Measurements from ENCODE around the gene PRKCA.

The PRKCA gene

DNA sequence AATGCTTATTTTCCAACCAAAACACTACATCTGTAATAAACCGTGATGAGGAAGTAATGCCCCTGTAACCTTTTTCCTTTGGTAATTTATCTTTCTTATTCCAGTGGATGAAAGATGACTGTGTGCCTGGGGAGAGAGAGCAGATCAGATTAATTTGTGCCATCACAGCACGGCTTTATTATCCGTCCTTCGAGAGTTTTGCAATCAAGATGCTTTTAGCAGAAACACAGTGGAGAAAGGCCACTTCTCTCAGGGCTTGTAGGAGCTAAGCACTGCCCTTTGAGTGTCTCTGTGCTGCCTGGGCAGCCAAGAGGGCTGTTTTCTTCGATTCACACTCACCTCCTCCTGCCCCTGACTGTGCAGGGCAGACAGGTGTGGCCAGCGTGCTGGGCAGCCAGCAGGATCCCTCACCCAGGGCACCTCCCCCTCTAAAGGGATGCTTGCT, 190.2 kb downstream of the PRKCA start:
- DNase-seq: peak; percentile 76

DNA sequence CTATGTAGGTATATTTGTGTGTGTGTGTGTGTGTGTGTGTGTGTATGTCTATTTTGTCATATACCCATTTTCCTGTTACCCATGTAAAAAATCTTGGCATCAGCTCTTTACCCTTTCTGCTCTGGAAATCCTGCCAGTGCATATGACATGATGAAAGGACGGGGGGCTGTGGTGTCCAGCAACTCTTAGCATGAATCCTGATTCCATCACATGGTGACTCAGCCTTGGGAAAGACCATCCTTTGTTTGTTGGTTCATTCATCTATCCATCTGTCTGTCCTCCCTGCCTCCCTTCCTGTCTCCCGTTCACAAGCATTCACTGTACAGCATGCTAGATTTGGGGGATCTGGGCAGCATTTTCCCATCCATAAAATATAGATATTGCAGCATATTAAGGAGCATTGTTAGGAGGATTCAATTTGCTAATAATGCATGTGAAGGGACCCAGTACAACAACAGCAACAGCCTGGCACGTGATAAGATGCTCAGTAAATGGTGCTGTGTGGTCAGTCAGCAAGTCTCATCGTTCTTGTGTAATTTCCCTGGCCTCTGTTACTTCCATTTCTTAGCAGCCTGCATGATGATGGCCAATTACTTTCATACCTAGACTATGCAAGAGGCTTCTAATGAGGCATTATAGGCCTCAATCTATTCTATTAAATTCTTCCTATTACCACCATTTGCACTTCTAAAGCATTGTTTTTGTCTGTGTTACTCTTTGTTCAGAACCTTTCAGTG, 191.0 kb downstream of the PRKCA start:
- peak; percentile 46 for DNase-seq

GRCh38 chr17:66494023-66494803, 191.8 kb downstream of the PRKCA start:
- DNase-seq: peak; percentile 71

- DNase-seq: no peak
Measured at GRCh38 chr17:66495035-66495434, 192.6 kb downstream of the PRKCA start.

GRCh38 chr17:66496306-66496705, 193.9 kb downstream of the PRKCA start:
- DNase-seq: no peak

DNA sequence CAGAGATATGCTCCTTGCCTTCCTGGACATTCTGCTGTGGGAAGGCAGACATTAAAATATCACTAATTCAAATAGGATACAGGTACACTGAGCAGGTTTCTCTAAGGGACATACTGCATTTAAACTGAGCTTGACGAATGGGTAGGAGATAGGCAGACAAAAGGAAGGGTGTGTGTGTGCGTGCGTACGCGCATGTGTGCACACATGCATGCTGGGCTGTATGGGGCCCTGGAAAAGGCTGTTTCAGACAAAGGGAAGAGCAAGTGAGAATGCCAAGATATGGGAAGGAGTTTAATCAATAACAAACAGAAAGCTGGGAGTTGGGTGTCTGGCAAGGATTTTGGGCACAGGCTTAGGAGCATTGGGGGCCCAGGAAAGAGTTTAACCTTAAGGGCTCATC, 196.2 kb downstream of the PRKCA start:
- DNase-seq: peak; percentile 59

DNA sequence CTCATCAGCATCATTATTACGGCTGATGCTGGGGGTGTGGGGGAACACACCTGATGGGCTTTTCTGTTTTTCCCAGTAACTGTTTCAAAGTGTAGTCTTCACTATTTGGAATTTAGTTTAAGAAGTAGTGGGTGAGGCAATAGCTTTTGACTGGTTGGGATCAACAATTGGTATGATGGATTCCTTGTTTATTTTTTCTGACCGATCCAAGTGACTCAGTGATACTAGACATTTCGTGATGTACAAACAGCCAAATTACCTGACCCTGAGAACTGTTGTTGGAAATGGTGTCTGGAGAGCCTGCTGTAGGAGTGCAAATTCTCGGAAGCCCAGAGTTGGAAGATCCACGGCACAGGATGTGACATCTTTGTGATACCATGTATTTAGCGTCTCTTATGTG, 204.2 kb downstream of the PRKCA start:
- DNase-seq: no peak

- DNase-seq: peak; percentile 25
Measured at GRCh38 chr17:66507103-66507923, 204.9 kb downstream of the PRKCA start.

DNA sequence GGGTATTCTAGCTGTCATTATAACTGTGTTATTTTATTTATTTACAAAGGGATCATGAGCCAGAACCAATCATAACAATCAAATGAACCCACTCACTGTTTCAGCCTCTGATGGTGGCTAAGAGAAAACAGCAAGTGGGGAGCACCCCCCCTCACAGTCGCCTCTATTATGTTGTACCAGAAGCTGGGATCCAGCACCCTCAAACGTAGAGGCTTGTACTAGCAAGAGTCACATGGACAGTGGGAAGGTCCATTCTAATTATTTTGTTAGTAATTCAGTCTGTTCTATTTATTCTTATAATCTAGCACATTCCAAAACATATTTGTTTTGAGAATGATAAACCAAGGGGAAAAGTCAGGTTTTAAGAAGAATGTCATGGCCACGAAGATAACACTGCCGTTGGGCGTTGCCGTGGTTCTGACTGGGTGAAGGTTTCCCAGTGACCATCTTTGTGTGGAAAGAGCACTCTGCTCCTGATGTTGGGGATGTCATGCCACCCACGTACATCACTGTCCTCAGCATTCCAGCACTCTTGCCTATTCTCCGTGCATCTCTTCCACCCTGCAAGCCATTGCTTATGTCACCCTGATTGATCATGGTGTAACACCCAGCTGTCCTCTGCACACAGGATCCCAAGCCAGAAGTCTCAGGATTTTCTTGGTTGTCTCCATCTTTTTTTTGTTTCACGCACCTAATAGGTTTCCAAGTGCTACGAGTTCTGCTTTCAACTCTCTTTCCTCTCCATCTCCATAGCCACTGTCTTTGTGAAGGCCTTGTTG, 205.8 kb downstream of the PRKCA start:
- peak; percentile 55 for DNase-seq

- peak; percentile 98 for DNase-seq
Measured at GRCh38 chr17:66508896-66509844, 206.8 kb downstream of the PRKCA start.

- no peak for DNase-seq
Measured at GRCh38 chr17:66509926-66510325, 207.5 kb downstream of the PRKCA start.

GRCh38 chr17:66511135-66511534, 208.7 kb downstream of the PRKCA start:
- no peak for DNase-seq

GRCh38 chr17:66514227-66514806, 211.9 kb downstream of the PRKCA start:
- DNase-seq: no peak

DNA sequence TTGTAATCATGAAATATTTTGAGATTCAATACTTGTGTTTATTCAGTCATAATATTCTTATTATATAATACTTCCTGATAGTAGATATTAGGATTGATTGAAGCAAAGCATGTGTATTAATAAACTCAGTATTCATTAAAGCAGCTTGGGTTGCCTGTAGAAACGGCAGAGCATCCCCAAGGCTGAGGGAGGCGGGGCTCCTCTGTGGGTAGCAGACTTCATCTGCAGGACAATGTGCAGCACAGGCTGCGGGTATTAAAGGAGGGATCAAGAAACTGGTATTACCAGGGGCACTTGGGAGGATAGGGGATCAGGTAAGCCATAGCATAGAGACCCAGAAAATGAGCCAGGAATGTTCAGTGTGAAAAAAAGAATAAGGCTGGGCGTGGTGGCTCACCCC, 213.6 kb downstream of the PRKCA start:
- DNase-seq: no peak

GRCh38 chr17:66517336-66518009, 215.1 kb downstream of the PRKCA start:
- DNase-seq: no peak

- no peak for DNase-seq
Measured at GRCh38 chr17:66518108-66518507, 215.7 kb downstream of the PRKCA start.

DNA sequence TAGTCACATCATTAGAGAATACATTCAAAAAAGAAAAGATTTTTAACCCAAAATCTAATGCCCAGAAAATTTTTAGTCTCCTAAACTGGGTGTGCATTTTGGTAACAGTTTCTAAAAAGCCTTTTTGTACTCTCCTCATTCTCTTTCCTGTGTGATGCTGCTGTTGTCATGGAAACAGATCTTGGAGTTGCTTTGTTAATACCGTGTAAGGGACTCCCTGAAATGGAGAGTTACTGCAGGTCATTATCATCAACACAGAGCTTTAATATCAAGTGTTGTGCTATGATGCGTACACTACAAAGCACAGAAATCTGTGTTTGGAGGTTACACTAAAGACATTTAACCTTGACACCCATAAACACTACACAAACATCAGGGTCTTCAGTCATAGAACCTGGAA, 216.3 kb downstream of the PRKCA start:
- peak; percentile 14 for DNase-seq

- DNase-seq: no peak
Measured at GRCh38 chr17:66519154-66519553, 216.7 kb downstream of the PRKCA start.

DNA sequence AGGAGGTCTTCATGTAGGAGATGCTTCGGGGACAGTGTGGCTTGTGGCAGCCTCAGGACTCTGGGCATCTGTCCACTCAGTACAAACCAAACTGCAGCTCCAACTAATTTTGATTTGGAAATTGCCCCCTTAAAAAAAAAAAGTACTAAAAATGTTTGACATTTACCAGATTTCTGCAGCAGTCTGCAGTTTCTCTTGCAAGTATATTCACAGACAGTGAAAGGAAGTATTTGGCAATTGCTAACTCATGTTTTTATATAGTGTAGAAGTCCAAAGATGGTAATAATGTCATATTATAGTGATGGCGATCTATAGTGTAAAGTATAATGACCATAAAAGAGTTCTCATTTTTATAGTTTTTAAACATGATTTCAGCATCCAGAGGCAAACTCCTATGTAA, 218.6 kb downstream of the PRKCA start:
- DNase-seq: no peak

- DNase-seq: no peak
Measured at GRCh38 chr17:66522591-66523272, 220.3 kb downstream of the PRKCA start.

Measured in NCI-H69 (cell line).